OCI-LY1 (cell line): ENCODE data around the gene TRAK1.

Experiments used
- EZH2 ChIP-seq: fragments of 200-600 bp; sonication (generic), shearing (Covaris generic); IDR thresholded peaks from 2 replicates; pipeline ENCODE4 v1.8.0; 2017; ENCODE audit warnings: borderline replicate concordance, mixed run types, mild to moderate bottlenecking, antibody characterized with exemption, low read length, moderate library complexity, mixed read lengths
- TF ChIP-seq, protein P1 (sequence below): fragments of 200-600 bp; sonication (generic), shearing (Covaris generic); IDR thresholded peaks from 2 replicates; pipeline ENCODE4 v1.5.1; 2017; ENCODE audit warnings: mild to moderate bottlenecking, antibody characterized with exemption, low read length, moderate library complexity, mixed read lengths

DNA sequence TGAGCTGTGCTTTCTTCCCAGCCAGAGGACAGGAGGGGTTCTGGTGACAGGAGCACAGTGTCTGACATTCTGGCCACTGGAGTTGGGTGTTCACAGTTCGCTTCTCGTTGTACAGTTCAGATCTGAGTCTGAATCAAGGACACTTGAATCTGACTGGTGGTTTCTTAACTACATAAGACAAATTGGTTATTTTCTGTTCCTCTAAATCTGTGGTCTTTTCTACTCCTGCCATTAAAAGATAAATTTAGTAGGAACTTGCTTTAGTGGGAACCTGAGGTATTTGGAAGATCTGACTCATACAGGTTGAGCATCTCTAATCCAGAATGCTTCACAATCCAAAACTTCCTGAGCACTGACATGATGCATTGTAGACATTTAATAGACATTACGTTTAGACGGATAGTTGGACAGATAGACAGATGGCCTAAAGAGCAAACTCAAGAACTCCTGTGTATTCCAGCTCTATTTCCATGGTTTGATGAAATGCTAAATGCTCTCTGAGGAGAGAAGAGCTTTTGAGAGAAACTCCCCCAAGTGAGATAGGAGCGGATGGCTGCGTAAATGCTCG lies 103.9 kb downstream of the TRAK1 start:
- TF ChIP-seq, protein P1, sequence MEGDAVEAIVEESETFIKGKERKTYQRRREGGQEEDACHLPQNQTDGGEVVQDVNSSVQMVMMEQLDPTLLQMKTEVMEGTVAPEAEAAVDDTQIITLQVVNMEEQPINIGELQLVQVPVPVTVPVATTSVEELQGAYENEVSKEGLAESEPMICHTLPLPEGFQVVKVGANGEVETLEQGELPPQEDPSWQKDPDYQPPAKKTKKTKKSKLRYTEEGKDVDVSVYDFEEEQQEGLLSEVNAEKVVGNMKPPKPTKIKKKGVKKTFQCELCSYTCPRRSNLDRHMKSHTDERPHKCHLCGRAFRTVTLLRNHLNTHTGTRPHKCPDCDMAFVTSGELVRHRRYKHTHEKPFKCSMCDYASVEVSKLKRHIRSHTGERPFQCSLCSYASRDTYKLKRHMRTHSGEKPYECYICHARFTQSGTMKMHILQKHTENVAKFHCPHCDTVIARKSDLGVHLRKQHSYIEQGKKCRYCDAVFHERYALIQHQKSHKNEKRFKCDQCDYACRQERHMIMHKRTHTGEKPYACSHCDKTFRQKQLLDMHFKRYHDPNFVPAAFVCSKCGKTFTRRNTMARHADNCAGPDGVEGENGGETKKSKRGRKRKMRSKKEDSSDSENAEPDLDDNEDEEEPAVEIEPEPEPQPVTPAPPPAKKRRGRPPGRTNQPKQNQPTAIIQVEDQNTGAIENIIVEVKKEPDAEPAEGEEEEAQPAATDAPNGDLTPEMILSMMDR, result no peak
- TF ChIP-seq EZH2, result no peak
